Measurements from ENCODE around the gene TMEM184A. TPM values are rescaled to one million over a fixed set of nuclear protein-coding genes. Genes with fewer than 3 reads are reported as not detected.
A peak's percentile ranks its signal among the peaks of the same experiment; 100 is the strongest.

The TMEM184A gene
- total RNA-seq, 4 donors from 2014 or later = 0.44 to 3.0 (median 0.70) TPM

- H3K36me3 ChIP-seq = peaks cover 21% of the 10 kb centered on the region in 2 donors
- no peak overlapping the region for H3K4me3 ChIP-seq (replicated peaks in 1 of 3)
- no peaks in the 10 kb centered on the region for H3K9me3 ChIP-seq
- no peak for DNase-seq
- no peaks in the 10 kb centered on the region for H3K27me3 ChIP-seq
- no peak for TF ChIP-seq POLR2A (IDR thresholded peaks at IDR 0.05)
- TF ChIP-seq CTCF (IDR thresholded peaks at IDR 0.05) = no peak
- WGBS, 2 donors = 81 to 91% methylated on average over 6 to 12 of the region's 16 CpGs
- H3K27ac ChIP-seq = no peak overlapping the region
- intact Hi-C loops (cut with DNase I) = no loop called here
- H3K4me1 ChIP-seq = no peaks in the 10 kb centered on the region
Observed at GRCh38 chr7:1544896-1545416, 11.0 kb downstream of the TMEM184A start.

- WGBS, 2 donors = 78 to 88% methylated on average over 28 to 32 of the region's 41 CpGs
- intact Hi-C loops (cut with DNase I) = no loop called here
- no peak overlapping the region for H3K27ac ChIP-seq
Observed at GRCh38 chr7:1544178-1544895, 11.7 kb downstream of the TMEM184A start.

GRCh38 chr7:1543826-1544177, 12.2 kb downstream of the TMEM184A start:
- H3K9me3 ChIP-seq = no peaks in the 10 kb centered on the region
- TF ChIP-seq CTCF (IDR thresholded peaks at IDR 0.05) (no peak), POLR2A (IDR thresholded peaks at IDR 0.05) (no peak)
- H3K27me3 ChIP-seq = no peaks in the 10 kb centered on the region
- no peak overlapping the region for H3K27ac ChIP-seq
- DNase-seq = no peak
- intact Hi-C loops (cut with DNase I) = no loop called here
- H3K4me1 ChIP-seq = peaks cover 0 to under 1% of the 10 kb centered on the region in 2 donors
- H3K4me3 ChIP-seq (replicated peaks in 1 of 3) = no peak overlapping the region
- WGBS, 2 donors = 95 to 100% methylated on average over 4 to 6 of the region's 6 CpGs
- peaks cover 27 to 29% of the 10 kb centered on the region in 2 donors for H3K36me3 ChIP-seq

More at GRCh38 chr7:1544178-1544895, 11.7 kb downstream of the TMEM184A start:
- Histone ChIP-seq H3K27me3 (no peaks in the 10 kb centered on the region), H3K9me3 (no peaks in the 10 kb centered on the region), H3K4me1 (no peaks in the 10 kb centered on the region), H3K36me3 (peaks cover 27% of the 10 kb centered on the region in 2 donors), H3K4me3 (replicated peaks in 1 of 3) (no peak overlapping the region)
- no peak for DNase-seq
- TF ChIP-seq POLR2A (IDR thresholded peaks at IDR 0.05) (no peak), CTCF (IDR thresholded peaks at IDR 0.05) (no peak)

- peak; percentile 57 to 66 for DNase-seq
- Histone ChIP-seq H3K27me3 (no peaks in the 10 kb centered on the region), H3K27ac (no peak overlapping the region), H3K4me3 (replicated peaks in 1 of 3) (no peak overlapping the region), H3K36me3 (peaks cover 27 to 29% of the 10 kb centered on the region in 2 donors), H3K4me1 (peaks cover 2 to 7% of the 10 kb centered on the region in 2 donors), H3K9me3 (no peaks in the 10 kb centered on the region)
- intact Hi-C loops (cut with DNase I) = no loop called here
- WGBS, 2 donors = 57 to 84% methylated on average over 14 to 24 of the region's 38 CpGs
- no peak for TF ChIP-seq POLR2A (IDR thresholded peaks at IDR 0.05)
- TF ChIP-seq CTCF (IDR thresholded peaks at IDR 0.05) = no peak
Observed at GRCh38 chr7:1542841-1543747, 12.9 kb downstream of the TMEM184A start.

Data from thyroid gland (tissue), 4 donors.